C1 segment of cervical spinal cord (tissue), 14 donors: ENCODE results near the gene FOXN1.

Experiments
- DNase-seq, 14 donors: peaks; one replicate each; lab custom pipeline; 2025; lab: John Stamatoyannopoulos, UW

The FOXN1 gene

GRCh38 chr17:28547096-28547622 lies 41.0 kb downstream of the FOXN1 start:
- DNase-seq: no peak

GRCh38 chr17:28547623-28548416 lies 41.7 kb downstream of the FOXN1 start:
- DNase-seq: peak in 11 of 14 donors; percentile 17 to 52 (median 39)

GRCh38 chr17:28548417-28549130 lies 42.4 kb downstream of the FOXN1 start:
- DNase-seq: no peak

GRCh38 chr17:28549236-28550132 lies 43.3 kb downstream of the FOXN1 start:
- DNase-seq: no peak

GRCh38 chr17:28550858-28551257 lies 44.7 kb downstream of the FOXN1 start:
- DNase-seq: no peak

GRCh38 chr17:28551421-28552175 lies 45.5 kb downstream of the FOXN1 start:
- DNase-seq: no peak

GRCh38 chr17:28552176-28552999 lies 46.2 kb downstream of the FOXN1 start, which contains the start of gene UNC119:
TSS of gene UNC119 (minus strand) at chr17:28552624. CDS start at chr17:28552557, 67 bp downstream.
- peak in 10 of 14 donors; percentile 4 to 64 (median 28) for DNase-seq

- no peak for DNase-seq
Measured at GRCh38 chr17:28553000-28553505, 46.9 kb downstream of the FOXN1 start.

GRCh38 chr17:28554565-28554964 lies 48.4 kb downstream of the FOXN1 start:
- no peak for DNase-seq

GRCh38 chr17:28555022-28555421 lies 48.9 kb downstream of the FOXN1 start:
- DNase-seq: no peak

- no peak for DNase-seq
Measured at GRCh38 chr17:28563475-28563874, 57.3 kb downstream of the FOXN1 start.

- DNase-seq: no peak
Measured at GRCh38 chr17:28567604-28568003, 61.5 kb downstream of the FOXN1 start.

- DNase-seq: no peak
Measured at GRCh38 chr17:28569446-28569845, 63.3 kb downstream of the FOXN1 start.

- DNase-seq: peak in 6 of 14 donors; percentile 25 to 58 (median 46)
Measured at GRCh38 chr17:28570716-28571360, 64.7 kb downstream of the FOXN1 start.

GRCh38 chr17:28571361-28572122 lies 65.4 kb downstream of the FOXN1 start, which contains the start of gene PIGS:
TSS of gene PIGS (minus strand) at chr17:28571524. CDS start at chr17:28571496, 28 bp downstream.
- peak in 13 of 14 donors; percentile 84 to 95 (median 91) for DNase-seq

- DNase-seq: peak in 2 of 14 donors; percentile 7 to 35
Measured at GRCh38 chr17:28572259-28573039, 66.3 kb downstream of the FOXN1 start.

- no peak for DNase-seq
Measured at GRCh38 chr17:28573040-28573380, 66.9 kb downstream of the FOXN1 start.
